Measurements from ENCODE around the gene CEP131.

The CEP131 gene

GRCh38 chr17:81142301-81143199, 80.2 kb downstream of the CEP131 start:
- peak; percentile 80 for DNase-seq (ENCODE audit: insufficient read length, low spot score)
- TF ChIP-seq CTCF (IDR thresholded peaks at IDR 0.05; ENCODE audit: insufficient read depth, missing control alignments), result peak; percentile 99
- no peak for FAIRE-seq

- no peak for TF ChIP-seq CTCF (IDR thresholded peaks at IDR 0.05; ENCODE audit: insufficient read depth, missing control alignments)
- no peak for DNase-seq (ENCODE audit: insufficient read length, low spot score)
- FAIRE-seq, result no peak
These were observed 82.1 kb downstream of the CEP131 start for GRCh38 chr17:81140695-81141094.

GRCh38 chr17:81140018-81140417, 82.7 kb downstream of the CEP131 start:
- DNase-seq (ENCODE audit: insufficient read length, low spot score) (no peak), FAIRE-seq (no peak)
- no peak for TF ChIP-seq CTCF (IDR thresholded peaks at IDR 0.05; ENCODE audit: insufficient read depth, missing control alignments)
